Stimulated activated CD4-positive, alpha-beta T cell treated with anti-CD3 and anti-CD28 coated beads, Interleukin-4, amount 100 ng/mL, for 48 hours (primary cell): ENCODE results near the gene NAA20.

Experiments used
- DNase-seq, 2 donors: peaks; one replicate each; pipeline ENCODE4 v3.0.0-alpha.2; 2020; ENCODE audit warnings: low read depth in 2 of 2

NAA20 gene

DNA sequence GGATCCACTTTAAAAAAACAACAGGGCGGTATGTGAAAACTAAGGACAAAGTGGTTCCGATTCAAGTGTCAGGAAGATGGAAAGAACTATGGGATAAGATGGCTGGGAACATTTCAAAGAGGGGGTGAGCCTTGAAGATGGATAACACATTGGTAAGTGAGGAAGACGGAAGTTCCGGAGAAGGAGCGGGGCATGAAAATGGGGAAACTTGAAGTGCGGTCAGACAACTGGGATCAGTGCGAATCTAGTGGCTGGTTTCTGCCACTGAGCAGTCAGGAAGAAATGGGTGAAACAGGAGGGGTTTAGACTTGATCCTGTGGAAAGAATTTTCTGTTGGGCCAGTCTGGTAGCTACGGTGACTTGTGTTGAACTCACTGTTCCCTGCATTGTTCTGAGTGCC, 1.2 kb downstream of the NAA20 start:
- DNase-seq, result no peak

GRCh38 chr20:20019123-20019522, 2.0 kb downstream of the NAA20 start:
- no peak for DNase-seq

DNA sequence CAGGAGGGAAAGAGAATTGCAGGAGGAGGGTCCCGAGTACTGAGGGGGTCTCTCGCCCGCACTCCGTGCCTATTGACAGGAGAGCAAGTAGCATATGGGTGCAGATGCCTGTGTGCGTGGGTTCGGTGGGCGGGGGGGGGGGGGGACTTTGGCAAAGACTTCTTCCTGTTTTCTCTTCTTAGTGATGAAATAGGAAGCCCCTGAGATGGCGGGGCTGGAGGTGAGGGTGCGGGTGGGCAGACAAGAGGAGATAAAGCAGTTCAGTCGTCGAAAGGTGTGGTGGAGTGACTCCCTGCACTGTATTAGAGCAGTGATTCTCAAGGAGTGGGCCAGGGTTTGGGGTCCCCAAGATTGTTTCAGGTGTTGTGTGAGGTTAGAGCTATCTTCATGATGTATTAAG, 3.7 kb downstream of the NAA20 start:
- DNase-seq, result no peak

DNA sequence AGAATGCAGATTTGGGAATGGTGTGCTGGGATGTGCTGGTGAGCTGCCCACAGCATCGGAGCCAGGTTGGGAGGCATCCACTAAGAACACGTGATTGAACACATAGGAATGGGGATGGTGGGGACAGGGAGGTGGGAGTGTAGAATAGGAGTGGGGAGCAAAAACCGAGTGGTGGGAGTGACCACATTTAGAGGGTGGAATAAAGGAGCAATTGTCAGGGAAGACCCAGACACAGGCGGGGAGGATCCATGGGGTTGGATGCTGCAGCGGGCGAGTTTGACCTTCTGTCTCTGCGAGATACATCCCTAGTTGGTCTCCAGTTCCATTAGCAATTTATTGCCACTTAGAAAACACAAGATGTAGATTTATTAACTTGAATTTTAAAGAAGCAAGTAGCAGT, 4.7 kb downstream of the NAA20 start:
- DNase-seq, result no peak

DNA sequence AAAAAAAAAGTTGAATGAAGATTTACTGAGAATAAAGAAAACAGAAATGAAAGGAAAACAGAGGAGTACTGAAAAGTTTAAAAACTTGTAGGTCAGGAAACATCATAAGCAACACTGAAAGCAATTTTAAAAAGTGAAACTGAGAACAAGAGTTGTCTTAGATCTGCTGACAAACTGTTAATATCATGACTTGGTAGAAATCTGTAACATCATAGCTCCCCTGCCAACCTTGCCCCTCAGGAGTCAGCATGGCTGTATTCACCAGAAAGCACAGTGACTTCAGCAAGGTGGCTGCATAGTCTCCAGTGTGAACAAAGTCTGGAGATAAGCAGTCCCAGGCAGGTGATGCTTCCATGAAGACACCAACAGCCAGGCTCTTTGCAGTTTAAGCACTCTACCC, 5.3 kb downstream of the NAA20 start:
- DNase-seq, result no peak

DNA sequence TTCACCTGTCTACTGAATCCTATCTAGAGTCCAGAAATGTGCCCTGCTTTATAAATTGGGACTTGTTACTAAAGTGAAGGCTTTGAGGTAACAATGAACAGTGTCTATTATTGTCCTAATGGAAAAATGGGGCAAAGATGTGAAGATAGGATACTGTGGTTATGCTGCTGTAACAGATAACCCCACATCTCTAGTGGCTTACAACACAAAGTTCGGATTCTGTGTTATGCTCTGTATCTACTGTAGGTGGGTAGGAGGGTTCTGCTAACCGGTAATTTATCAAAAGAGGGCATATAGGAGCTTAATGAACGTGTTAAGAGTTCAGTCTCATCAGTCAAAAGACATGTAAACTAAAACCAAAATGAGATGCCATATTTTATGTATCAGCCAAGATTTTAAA, 6.2 kb downstream of the NAA20 start:
- DNase-seq, result no peak

GRCh38 chr20:20024942-20025341, 7.8 kb downstream of the NAA20 start:
- DNase-seq, result no peak

GRCh38 chr20:20027284-20027683, 10.1 kb downstream of the NAA20 start:
- DNase-seq, result no peak

DNA sequence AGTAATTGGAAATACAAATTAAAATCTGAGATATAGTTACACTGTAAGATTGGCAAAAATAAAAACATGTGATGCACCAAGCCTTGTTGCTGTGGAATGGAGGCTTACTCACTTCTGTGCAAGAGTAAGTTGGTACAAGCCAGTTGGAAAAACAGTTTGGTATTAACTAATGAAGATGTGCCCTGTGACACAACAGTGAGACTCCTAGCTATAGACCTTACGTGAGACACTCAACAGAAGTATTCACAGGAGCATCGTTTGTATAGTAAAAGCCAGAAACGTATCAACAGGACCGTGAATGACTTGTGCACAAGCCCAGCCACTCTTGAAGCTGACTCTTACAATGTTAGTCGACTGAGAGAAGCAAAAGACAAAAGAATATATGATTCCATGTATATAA, 14.6 kb downstream of the NAA20 start:
- DNase-seq, result no peak

GRCh38 chr20:20034486-20034885, 17.3 kb downstream of the NAA20 start:
- no peak for DNase-seq

GRCh38 chr20:20036756-20037155, 19.6 kb downstream of the NAA20 start:
- DNase-seq, result no peak

DNA sequence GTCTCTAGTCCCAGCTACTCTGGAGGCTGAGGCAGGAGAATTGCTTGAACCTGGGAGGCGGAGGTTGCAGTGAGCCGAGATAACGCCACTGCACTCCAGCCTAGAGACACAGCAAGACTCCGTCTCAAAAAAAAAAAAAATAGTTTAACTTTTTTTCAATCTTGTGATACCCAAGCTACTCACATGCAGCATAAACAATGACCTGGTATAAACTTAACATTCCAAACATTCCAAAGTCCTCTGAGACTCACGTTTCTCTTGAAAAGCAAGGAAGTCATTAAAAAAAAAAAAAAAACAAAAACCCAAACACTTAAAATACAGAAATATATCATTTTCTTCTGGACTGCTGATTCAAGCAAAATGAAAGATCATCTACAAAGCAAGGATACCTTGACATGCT, 20.8 kb downstream of the NAA20 start:
- no peak for DNase-seq

GRCh38 chr20:20038586-20038985, 21.4 kb downstream of the NAA20 start:
- no peak for DNase-seq

GRCh38 chr20:20039752-20040387, 22.7 kb downstream of the NAA20 start:
- no peak for DNase-seq

DNA sequence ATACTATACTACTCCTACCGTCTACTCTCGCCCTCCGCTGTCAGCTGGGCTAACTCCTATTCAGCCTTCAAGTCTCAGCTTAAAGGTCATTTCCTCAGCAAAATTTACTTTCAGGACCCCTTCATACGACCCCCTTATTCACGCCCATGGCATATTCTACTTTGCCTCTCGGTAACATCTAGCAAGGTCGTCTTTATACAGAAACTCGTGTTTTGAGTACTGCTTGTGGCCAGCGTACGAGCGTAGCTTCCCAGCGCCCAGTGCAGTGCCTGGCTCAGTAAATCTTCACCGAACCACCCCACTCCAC, 34.6 kb downstream of the NAA20 start:
- no peak for DNase-seq

DNA sequence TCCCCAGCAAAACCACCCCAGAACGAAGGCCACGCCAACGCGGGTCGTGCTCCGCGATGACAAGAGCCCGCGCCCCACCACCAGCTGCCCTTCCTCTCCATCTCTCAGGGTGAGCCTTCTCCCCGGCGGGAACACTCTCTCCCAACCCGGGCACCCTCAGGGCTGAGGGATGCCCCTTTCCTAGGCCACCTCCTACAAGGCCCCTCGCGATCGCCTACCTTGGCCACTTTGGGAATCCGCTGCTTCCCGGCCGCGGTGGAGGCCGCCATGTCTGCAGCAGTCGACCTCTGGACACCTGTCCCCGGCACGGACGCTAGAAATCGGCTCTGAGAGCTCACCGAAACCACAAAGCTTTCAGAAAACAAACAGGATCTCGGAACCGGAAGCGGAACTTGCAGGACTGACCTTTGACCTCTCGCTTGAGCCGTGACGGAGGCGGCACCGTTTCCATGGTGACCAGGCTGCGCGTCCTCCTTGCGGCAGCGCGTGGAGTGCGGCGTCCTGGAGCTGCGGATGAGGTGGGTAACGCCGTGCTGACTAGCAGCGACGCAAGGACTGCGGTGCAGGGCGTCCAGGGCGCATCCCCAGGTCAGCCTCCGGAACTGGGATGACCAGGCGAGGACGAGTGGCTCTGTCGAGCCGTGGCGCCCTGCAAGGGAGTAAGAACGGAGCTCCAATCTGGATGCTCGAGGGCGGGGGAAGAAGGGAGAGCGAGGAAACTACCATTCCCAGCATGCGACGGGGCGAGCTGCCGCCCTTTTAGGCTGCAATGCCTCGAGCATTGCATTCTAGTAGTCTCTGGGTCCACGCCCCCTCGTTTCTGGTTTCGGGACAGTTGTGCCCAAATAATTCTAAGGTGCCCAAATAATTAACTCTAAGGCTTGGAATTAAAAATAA, 35.2 kb downstream of the NAA20 start, which contains the start of the genes CFAP61 and CRNKL1:
Gene CFAP61 (plus strand): TSS at position 459 of the 897 bp plus-strand sequence. CDS start 4,122 bp downstream, outside the sequence.
Gene CRNKL1 (minus strand): TSS at position 393 of the 897 bp plus-strand sequence. CDS start 124 bp downstream, at position 269.
- peak; percentile 92 to 95 for DNase-seq

- no peak for DNase-seq
Measured at GRCh38 chr20:20060234-20060998, 43.3 kb downstream of the NAA20 start.

- no peak for DNase-seq
Measured at GRCh38 chr20:20063941-20064702, 47.0 kb downstream of the NAA20 start.

DNA sequence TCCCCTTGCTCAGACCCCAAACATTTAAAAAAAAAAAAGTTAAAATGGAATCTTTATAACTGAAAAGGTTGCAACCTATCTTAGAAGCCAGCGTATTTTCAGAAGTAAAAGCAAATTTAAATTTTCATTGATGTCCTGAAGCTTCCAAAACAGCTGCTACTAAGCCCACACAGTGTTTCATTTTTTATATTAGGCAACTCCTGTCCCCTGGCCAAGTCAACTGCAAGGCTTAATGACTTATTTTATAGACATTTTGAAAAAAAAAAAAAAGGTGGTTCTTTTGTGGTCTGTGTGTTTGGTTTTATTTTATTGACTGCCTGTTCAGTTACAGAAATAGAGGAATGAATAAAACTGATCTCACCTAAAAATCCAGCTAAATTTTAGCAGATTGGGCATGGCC, 48.2 kb downstream of the NAA20 start:
- no peak for DNase-seq

GRCh38 chr20:20070871-20071726, 53.9 kb downstream of the NAA20 start:
- no peak for DNase-seq
